ENCODE results near the gene DPP4.

GRCh38 chr2:162063899-162064298 lies 10.1 kb downstream of the DPP4 start:
- TF ChIP-seq CTCF (conservative IDR thresholded peaks at IDR 0.05 in 1 of 2, IDR thresholded peaks at IDR 0.05 in 1 of 2; ENCODE audit: extremely low read depth in 1 of 2, insufficient read depth in 1 of 2, low read depth in 1 of 2, low read length in 2 of 2), result no peak
- no peak for TF ChIP-seq EZH2 (IDR thresholded peaks at IDR 0.05; ENCODE audit: borderline replicate concordance, low read length)

Measured in mammary epithelial cell (primary cell).